HEK293 (cell line): ENCODE results near the gene ANXA10.

ENCODE experiments used
- BCL11A ChIP-seq: fragments of 450-650 bp; formaldehyde crosslinking; IDR thresholded peaks from 2 replicates; pipeline ENCODE4 v1.5.1; 2016; ENCODE audit warnings: low read depth, missing biosample characterization, missing genetic modification characterization
- CTCF ChIP-seq: fragments of 450-650 bp; formaldehyde crosslinking; IDR thresholded peaks from 2 replicates; pipeline ENCODE4 v1.5.1; 2016; ENCODE audit warnings: missing biosample characterization, missing genetic modification characterization
- MYNN ChIP-seq: fragments of 450-650 bp; formaldehyde crosslinking; IDR thresholded peaks from 2 replicates; pipeline ENCODE4 v1.5.1; 2016; ENCODE audit warnings: missing biosample characterization, missing genetic modification characterization, borderline replicate concordance
- YY1 ChIP-seq: fragments of 450-650 bp; formaldehyde crosslinking; IDR thresholded peaks from 2 replicates; pipeline ENCODE4 v1.5.1; 2018; ENCODE audit warnings: missing biosample characterization, missing genetic modification characterization
- ZEB2 ChIP-seq: fragments of 450-650 bp; formaldehyde crosslinking; IDR thresholded peaks from 2 replicates; pipeline ENCODE4 v1.5.1; 2016; ENCODE audit warnings: missing biosample characterization, missing genetic modification characterization
- ZNF155 ChIP-seq: fragments of 450-650 bp; formaldehyde crosslinking; IDR thresholded peaks from 2 replicates; pipeline ENCODE4 v1.5.1; 2016; ENCODE audit warnings: missing biosample characterization, missing genetic modification characterization
- ZNF184 ChIP-seq: fragments of 450-650 bp; IDR thresholded peaks from 2 replicates; pipeline ENCODE4 v1.5.1; 2018; ENCODE audit warnings: missing biosample characterization, mild to moderate bottlenecking, missing genetic modification characterization
- ZNF274 ChIP-seq, 2 experiments: fragments of 200-500 bp in 1 of 2; fragments of 450-650 bp in 1 of 2; sonication (Bioruptor generic) in 1 of 2; formaldehyde crosslinking in 1 of 2; IDR thresholded peaks; 2 replicates each; pipeline versions ENCODE4 v1.5.1 to v1.6.1; 2014 to 2016; ENCODE audit warnings: borderline replicate concordance in 1 of 2, inconsistent platforms in 1 of 2, low read length in 1 of 2, missing biosample characterization in 1 of 2, missing genetic modification characterization in 1 of 2
- ZNF324 ChIP-seq: fragments of 450-650 bp; formaldehyde crosslinking; IDR thresholded peaks from 2 replicates; pipeline ENCODE4 v1.5.1; 2016; ENCODE audit warnings: missing biosample characterization, missing genetic modification characterization
- ZNF518A ChIP-seq: fragments of 450-650 bp; formaldehyde crosslinking; conservative IDR thresholded peaks from 2 replicates; pipeline ENCODE4 v1.5.1; 2016; ENCODE audit warnings: low read depth, missing biosample characterization, missing genetic modification characterization
- ZNF654 ChIP-seq: fragments of 450-650 bp; formaldehyde crosslinking; IDR thresholded peaks from 2 replicates; pipeline ENCODE4 v1.5.1; 2016; ENCODE audit warnings: low read depth, missing biosample characterization, missing genetic modification characterization
- ZNF664 ChIP-seq: fragments of 450-650 bp; formaldehyde crosslinking; IDR thresholded peaks from 2 replicates; pipeline ENCODE4 v1.5.1; 2016; ENCODE audit warnings: missing biosample characterization, missing genetic modification characterization
- ZNF701 ChIP-seq: fragments of 450-650 bp; formaldehyde crosslinking; IDR thresholded peaks from 2 replicates; pipeline ENCODE4 v1.5.1; 2016; ENCODE audit warnings: missing biosample characterization, missing genetic modification characterization
- ZSCAN5A ChIP-seq: fragments of 450-650 bp; formaldehyde crosslinking; IDR thresholded peaks from 2 replicates; pipeline ENCODE4 v1.5.1; 2016; ENCODE audit warnings: missing biosample characterization, missing genetic modification characterization

DNA sequence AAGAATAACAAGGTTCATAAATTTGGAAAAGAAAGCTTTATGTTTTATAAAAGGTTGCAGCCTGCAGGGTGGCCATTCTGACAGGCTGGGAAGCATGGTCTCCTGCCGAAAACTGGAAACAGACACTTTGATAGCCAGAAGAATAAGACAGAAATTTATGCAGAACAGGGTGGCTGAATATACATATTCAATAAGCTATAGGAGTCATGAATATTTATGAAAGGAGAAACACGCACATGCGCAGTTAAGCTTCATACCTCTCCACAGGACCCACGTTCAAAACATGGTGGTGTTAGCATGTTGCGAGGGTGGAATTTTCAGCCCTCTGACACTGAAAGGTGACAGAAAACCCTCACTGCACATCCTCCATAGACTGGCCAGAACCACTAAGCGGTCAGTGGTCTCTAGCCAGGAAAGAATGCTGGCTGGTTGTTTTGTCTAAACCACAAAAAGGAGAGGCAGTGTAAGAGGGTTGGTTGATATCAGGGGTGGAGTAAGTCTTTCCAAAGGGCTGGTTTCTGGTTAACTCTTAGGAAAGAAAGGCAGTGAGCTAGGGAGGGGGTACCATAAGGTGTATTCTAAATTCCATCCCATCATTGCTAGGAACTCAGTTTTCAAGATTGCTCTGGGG, 58.2 kb downstream of the ANXA10 start:
- TF ChIP-seq CTCF (tag by site-specific recombination) (no peak), MYNN (tag by site-specific recombination) (no peak), ZNF184 (tag by site-specific recombination) (no peak), ZSCAN5A (tag by site-specific recombination) (no peak), ZNF654 (tag by site-specific recombination) (no peak), ZNF701 (tag by site-specific recombination) (no peak), ZNF155 (no peak), ZNF518A (tag by site-specific recombination) (no peak), ZNF324 (tag by site-specific recombination) (no peak), YY1 (tag by site-specific recombination) (no peak), ZEB2 (tag by site-specific recombination) (no peak), BCL11A (tag by site-specific recombination) (no peak), ZNF274 (IDR thresholded peaks at IDR 0.05; ENCODE audit: low read length) (no peak), ZNF274 (tag by site-specific recombination; IDR thresholded peaks at IDR 0.05; ENCODE audit: borderline replicate concordance) (no peak), ZNF664 (tag by site-specific recombination) (no peak)
